IMR-90 (cell line): ENCODE results near the gene DEFB129.

ENCODE experiments used
- POLR2A ChIP-seq: IDR thresholded peaks from 2 replicates; pipeline ENCODE4 v1.6.1; 2012; ENCODE audit warnings: mild to moderate bottlenecking, low read depth, low read length
- RAD21 ChIP-seq: IDR thresholded peaks from 2 replicates; pipeline ENCODE4 v1.6.1; 2012; ENCODE audit warnings: low read length, improper control_type of control experiment

- TF ChIP-seq POLR2A (no peak), RAD21 (no peak)
Measured at GRCh38 chr20:187733-188132, 39.3 kb upstream of the DEFB129 start.
